HepG2 (cell line): ENCODE results near the gene PPP1CA. TPM values are rescaled to one million over a fixed set of nuclear protein-coding genes. Genes with fewer than 3 reads are reported as not detected.

Experiments
- ARHGAP35 ChIP-seq: sonication (generic); formaldehyde crosslinking; IDR thresholded peaks from 2 replicates; pipeline ENCODE4 v1.9.0; 2022; ENCODE audit warnings: mild to moderate bottlenecking, inconsistent platforms, moderate library complexity, missing genetic modification reagents, borderline replicate concordance
- ELF1 ChIP-seq: sonication (generic); formaldehyde crosslinking; IDR thresholded peaks from 2 replicates; pipeline ENCODE4 v1.4.0; 2020; ENCODE audit warnings: missing genetic modification reagents
- JARID2 ChIP-seq: sonication (generic); formaldehyde crosslinking; IDR thresholded peaks from 2 replicates; pipeline ENCODE4 v1.8.1; 2023; ENCODE audit warnings: missing genetic modification reagents, inconsistent platforms; ENCODE audit not compliant: insufficient replicate concordance
- RBFOX2 ChIP-seq: fragments of 200-400 bp; formaldehyde crosslinking; IDR thresholded peaks from 2 replicates; pipeline ENCODE4 v1.6.1; 2017; ENCODE audit warnings: low read depth, mild to moderate bottlenecking, low read length
- RNF219 ChIP-seq: sonication (generic); formaldehyde crosslinking; IDR thresholded peaks from 2 replicates; pipeline ENCODE4 v1.5.0; 2020; ENCODE audit warnings: mild to moderate bottlenecking, missing genetic modification reagents
- SALL1 ChIP-seq: sonication (generic); formaldehyde crosslinking; IDR thresholded peaks from 2 replicates; pipeline ENCODE4 v1.8.0; 2022; ENCODE audit warnings: mild to moderate bottlenecking, missing genetic modification reagents
- SP1 ChIP-seq, 2 experiments: fragments of 450-650 bp in 1 of 2; sonication (generic) in 1 of 2; formaldehyde crosslinking in 1 of 2; IDR thresholded peaks; 2 replicates each; pipeline versions ENCODE4 v1.4.0 to v1.6.1; 2016 to 2020; ENCODE audit warnings: missing genetic modification reagents in 1 of 2
- TAF1 ChIP-seq: sonication (generic); formaldehyde crosslinking; IDR thresholded peaks from 2 replicates; pipeline ENCODE4 v1.4.0; 2020; ENCODE audit warnings: missing genetic modification reagents
- ZNF670 ChIP-seq: sonication (generic); formaldehyde crosslinking; IDR thresholded peaks from 2 replicates; pipeline ENCODE4 v1.8.0; 2022; ENCODE audit warnings: mild to moderate bottlenecking, missing genetic modification reagents, borderline replicate concordance
- ZNF850 ChIP-seq: sonication (generic); formaldehyde crosslinking; conservative IDR thresholded peaks from 2 replicates; pipeline ENCODE4 v1.9.0; 2021; ENCODE audit warnings: mild to moderate bottlenecking, missing genetic modification reagents
- ZXDC ChIP-seq: sonication (generic); formaldehyde crosslinking; IDR thresholded peaks from 2 replicates; pipeline ENCODE4 v1.5.0; 2020; ENCODE audit warnings: mild to moderate bottlenecking, missing genetic modification reagents
- polyA plus RNA-seq, 8 experiments: library from polyadenylated mRNA; depleted of rRNA in 3 of 8; stranded (reverse) in 7 of 8; unstranded in 1 of 8; fragments of >200 nt; fragmentation: Illumina TruSeq in 4 of 8; extraction: Trizol in 4 of 8; gene quantifications; 2 replicates each; pipeline versions ENCODE4 v1.2.1 to v1.2.3, GENCODE V29; 2011 to 2016; ENCODE audit warnings: low read depth in 4 of 8, missing spikeins in 1 of 8, mixed read lengths in 1 of 8; ENCODE audit not compliant: insufficient read depth in 1 of 8
- total RNA-seq, 5 experiments: library from RNA; depleted of rRNA; stranded (reverse); fragments of >200 nt; fragmentation: Illumina TruSeq; extraction: Trizol; gene quantifications; 2 replicates each; pipeline ENCODE4 v1.2.3, GENCODE V29; 2016; ENCODE audit warnings: low read depth in 1 of 5
- TF ChIP-seq, protein P1 (sequence below): sonication (generic); formaldehyde crosslinking; IDR thresholded peaks from 2 replicates; pipeline ENCODE4 v1.8.1; 2022; ENCODE audit warnings: low read depth, mild to moderate bottlenecking, missing genetic modification reagents
- TF ChIP-seq, protein P2 (sequence below): sonication (generic); formaldehyde crosslinking; IDR thresholded peaks from 2 replicates; pipeline ENCODE4 v1.8.0; 2023; ENCODE audit warnings: mild to moderate bottlenecking, missing genetic modification reagents
- TF ChIP-seq, protein P3 (sequence below): sonication (generic); formaldehyde crosslinking; IDR thresholded peaks from 2 replicates; pipeline ENCODE4 v1.8.1; 2023; ENCODE audit warnings: mild to moderate bottlenecking, missing genetic modification reagents
- TF ChIP-seq, protein P4 (sequence below): sonication (generic); formaldehyde crosslinking; IDR thresholded peaks from 2 replicates; pipeline ENCODE4 v1.4.0; 2020; ENCODE audit warnings: missing genetic modification reagents; ENCODE audit errors: not compliant biosample characterization
- TF ChIP-seq, protein P5 (sequence below): sonication (generic); formaldehyde crosslinking; IDR thresholded peaks from 2 replicates; pipeline ENCODE4 v1.8.1; 2023; ENCODE audit warnings: missing genetic modification reagents, inconsistent platforms, borderline replicate concordance

Gene PPP1CA
- total and polyA plus RNA-seq, 2 of the 13 experiments (the other 11 are each of a cell fraction or from before 2014, with no cell fraction given), result 149 to 170 TPM

DNA sequence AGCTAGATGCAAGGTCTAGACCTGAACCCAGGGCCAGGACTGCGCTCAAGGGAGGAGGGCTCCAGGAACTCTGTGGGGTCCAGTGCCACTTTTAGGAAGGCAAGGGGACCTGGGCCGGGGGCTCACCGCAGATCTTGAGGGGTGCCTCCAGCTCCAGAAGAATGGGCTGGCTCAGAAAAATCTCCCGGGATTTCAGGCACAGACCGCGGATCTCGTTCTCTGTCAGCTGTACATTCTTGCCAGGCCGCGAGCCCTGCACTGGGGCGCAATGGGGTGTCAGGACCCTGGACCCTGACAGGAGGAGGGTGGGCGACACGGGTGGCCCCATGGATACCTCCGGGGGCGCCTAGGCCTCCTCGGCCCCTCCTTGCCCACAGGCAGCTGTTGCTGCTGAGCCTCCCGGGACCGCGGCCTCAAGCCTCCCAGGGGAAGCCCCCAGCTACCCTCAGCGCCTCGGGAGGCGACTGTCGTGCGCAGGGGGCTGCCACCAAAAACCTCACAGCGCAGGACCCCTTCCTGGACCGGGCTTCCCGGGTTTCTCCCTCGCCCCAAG is 640 bp downstream of the PPP1CA start (continued):
- TF ChIP-seq, protein P1, sequence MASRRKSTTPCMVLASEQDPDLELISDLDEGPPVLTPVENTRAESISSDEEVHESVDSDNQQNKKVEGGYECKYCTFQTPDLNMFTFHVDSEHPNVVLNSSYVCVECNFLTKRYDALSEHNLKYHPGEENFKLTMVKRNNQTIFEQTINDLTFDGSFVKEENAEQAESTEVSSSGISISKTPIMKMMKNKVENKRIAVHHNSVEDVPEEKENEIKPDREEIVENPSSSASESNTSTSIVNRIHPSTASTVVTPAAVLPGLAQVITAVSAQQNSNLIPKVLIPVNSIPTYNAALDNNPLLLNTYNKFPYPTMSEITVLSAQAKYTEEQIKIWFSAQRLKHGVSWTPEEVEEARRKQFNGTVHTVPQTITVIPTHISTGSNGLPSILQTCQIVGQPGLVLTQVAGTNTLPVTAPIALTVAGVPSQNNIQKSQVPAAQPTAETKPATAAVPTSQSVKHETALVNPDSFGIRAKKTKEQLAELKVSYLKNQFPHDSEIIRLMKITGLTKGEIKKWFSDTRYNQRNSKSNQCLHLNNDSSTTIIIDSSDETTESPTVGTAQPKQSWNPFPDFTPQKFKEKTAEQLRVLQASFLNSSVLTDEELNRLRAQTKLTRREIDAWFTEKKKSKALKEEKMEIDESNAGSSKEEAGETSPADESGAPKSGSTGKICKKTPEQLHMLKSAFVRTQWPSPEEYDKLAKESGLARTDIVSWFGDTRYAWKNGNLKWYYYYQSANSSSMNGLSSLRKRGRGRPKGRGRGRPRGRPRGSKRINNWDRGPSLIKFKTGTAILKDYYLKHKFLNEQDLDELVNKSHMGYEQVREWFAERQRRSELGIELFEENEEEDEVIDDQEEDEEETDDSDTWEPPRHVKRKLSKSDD (CRISPR knock-in tag), result no peak
- 0 out of 2 replicates have a peak, but pooled peaks have one; percentile 7 for TF ChIP-seq SALL1 (CRISPR knock-in tag)
- no peak for TF ChIP-seq SP1 (IDR thresholded peaks at IDR 0.05)
- no peak for TF ChIP-seq SP1 (CRISPR knock-in tag; IDR thresholded peaks at IDR 0.05)
- TF ChIP-seq RBFOX2, result no peak
- no peak for TF ChIP-seq ZNF850 (CRISPR knock-in tag)
- TF ChIP-seq, protein P2, sequence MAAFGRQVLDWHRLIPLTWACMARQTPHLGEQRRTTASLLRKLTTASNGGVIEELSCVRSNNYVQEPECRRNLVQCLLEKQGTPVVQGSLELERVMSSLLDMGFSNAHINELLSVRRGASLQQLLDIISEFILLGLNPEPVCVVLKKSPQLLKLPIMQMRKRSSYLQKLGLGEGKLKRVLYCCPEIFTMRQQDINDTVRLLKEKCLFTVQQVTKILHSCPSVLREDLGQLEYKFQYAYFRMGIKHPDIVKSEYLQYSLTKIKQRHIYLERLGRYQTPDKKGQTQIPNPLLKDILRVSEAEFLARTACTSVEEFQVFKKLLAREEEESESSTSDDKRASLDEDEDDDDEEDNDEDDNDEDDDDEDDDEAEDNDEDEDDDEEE (CRISPR knock-in tag), result 0 out of 2 replicates have a peak, but pooled peaks have one; percentile 38
- TF ChIP-seq ZNF670 (CRISPR knock-in tag), result 0 out of 2 replicates have a peak, but pooled peaks have one; percentile 45
- TF ChIP-seq, protein P3, sequence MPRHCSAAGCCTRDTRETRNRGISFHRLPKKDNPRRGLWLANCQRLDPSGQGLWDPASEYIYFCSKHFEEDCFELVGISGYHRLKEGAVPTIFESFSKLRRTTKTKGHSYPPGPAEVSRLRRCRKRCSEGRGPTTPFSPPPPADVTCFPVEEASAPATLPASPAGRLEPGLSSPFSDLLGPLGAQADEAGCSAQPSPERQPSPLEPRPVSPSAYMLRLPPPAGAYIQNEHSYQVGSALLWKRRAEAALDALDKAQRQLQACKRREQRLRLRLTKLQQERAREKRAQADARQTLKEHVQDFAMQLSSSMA (CRISPR knock-in tag), result no peak
- TF ChIP-seq RNF219 (CRISPR knock-in tag), result no peak
- peak; percentile 6; the same call in 1 of the 2 replicates for TF ChIP-seq TAF1
- TF ChIP-seq, protein P4, sequence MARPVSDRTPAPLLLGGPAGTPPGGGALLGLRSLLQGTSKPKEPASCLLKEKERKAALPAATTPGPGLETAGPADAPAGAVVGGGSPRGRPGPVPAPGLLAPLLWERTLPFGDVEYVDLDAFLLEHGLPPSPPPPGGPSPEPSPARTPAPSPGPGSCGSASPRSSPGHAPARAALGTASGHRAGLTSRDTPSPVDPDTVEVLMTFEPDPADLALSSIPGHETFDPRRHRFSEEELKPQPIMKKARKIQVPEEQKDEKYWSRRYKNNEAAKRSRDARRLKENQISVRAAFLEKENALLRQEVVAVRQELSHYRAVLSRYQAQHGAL (CRISPR knock-in tag), result no peak
- TF ChIP-seq ZXDC (CRISPR knock-in tag), result no peak
- no peak for TF ChIP-seq ELF1 (CRISPR knock-in tag)
- TF ChIP-seq, protein P5, sequence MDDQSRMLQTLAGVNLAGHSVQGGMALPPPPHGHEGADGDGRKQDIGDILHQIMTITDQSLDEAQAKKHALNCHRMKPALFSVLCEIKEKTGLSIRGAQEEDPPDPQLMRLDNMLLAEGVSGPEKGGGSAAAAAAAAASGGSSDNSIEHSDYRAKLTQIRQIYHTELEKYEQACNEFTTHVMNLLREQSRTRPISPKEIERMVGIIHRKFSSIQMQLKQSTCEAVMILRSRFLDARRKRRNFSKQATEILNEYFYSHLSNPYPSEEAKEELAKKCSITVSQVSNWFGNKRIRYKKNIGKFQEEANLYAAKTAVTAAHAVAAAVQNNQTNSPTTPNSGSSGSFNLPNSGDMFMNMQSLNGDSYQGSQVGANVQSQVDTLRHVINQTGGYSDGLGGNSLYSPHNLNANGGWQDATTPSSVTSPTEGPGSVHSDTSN, result no peak
- no peak for TF ChIP-seq JARID2 (CRISPR knock-in tag)
- TF ChIP-seq ARHGAP35 (CRISPR knock-in tag), result no peak; the same call in 1 of the 2 replicates
